ENCODE measurements around the gene FCGR3A.
"Not testable (repeated sequence)": the region's sequence is repeated elsewhere in the genome, so short reads cannot be mapped to it uniquely, and the experiment has no call there.

- not testable (repeated sequence) for TF ChIP-seq EZH2phosphoT487 (IDR thresholded peaks at IDR 0.05; ENCODE audit: borderline replicate concordance, low read length); CTCF (conservative IDR thresholded peaks at IDR 0.05; ENCODE audit: low read depth, low read length)
These were observed 17.0 kb upstream of the FCGR3A start for GRCh38 chr1:161566602-161566960.
